Spleen (tissue), 7 donors: ENCODE data around the gene PPP2R5B.

Experiments used
- POLR2A ChIP-seq, 3 donors: fragments of 450-650 bp; IDR thresholded peaks; one replicate each; pipeline ENCODE4 v1.5.1; 2017; ENCODE audit warnings: antibody characterized with exemption in 3 of 3, mild to moderate bottlenecking in 1 of 3
- POLR2AphosphoS5 ChIP-seq, 3 donors: sonication (generic); formaldehyde crosslinking; IDR thresholded peaks; one replicate each; pipeline ENCODE4 v1.5.1; 2017; ENCODE audit warnings: antibody characterized with exemption in 3 of 3
- TF ChIP-seq, protein P1 (sequence below), 11 experiments: fragments of 200-600 bp in 7 of 11; fragments of 450-650 bp in 4 of 11; sonication (generic) in 4 of 11; IDR thresholded peaks in 8 of 11; conservative IDR thresholded peaks in 3 of 11; 1 replicate in 7 of 11; 2 replicates in 4 of 11; pipeline versions ENCODE4 v1.4.0 to v1.8.0; 2016 to 2021; ENCODE audit warnings: antibody characterized with exemption in 11 of 11, inconsistent platforms in 4 of 11, mild to moderate bottlenecking in 1 of 11
- donor health status: DM: no; HTN: no; CAD: no; lungs with moderate emphysema.
- donor health status: DM: no; HTN: no; CAD: no.
- donor health status: DM: no; HTN: no; CAD: no.

DNA sequence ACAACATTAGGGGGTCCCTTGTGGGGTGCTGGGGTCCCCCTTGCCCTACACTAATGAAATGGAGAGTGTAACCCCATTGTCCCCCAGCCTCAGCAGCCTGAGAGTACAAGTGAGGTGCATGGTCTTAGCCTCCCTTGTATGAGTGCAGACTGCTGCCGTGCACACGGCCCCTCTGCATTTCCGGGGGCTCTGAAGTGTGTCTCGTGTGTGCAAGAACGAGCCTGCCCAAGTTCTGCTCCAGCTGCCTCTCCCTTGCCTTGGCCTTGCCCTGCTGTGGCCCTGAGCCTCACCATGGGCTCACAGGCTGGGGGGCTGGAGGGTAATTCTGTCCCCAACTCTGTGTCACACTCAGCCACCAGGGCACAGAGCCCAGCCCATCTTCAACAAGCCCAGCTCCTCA, 40.9 kb upstream of the PPP2R5B start:
- TF ChIP-seq POLR2A (IDR thresholded peaks at IDR 0.05) = no peak
- TF ChIP-seq, protein P1, sequence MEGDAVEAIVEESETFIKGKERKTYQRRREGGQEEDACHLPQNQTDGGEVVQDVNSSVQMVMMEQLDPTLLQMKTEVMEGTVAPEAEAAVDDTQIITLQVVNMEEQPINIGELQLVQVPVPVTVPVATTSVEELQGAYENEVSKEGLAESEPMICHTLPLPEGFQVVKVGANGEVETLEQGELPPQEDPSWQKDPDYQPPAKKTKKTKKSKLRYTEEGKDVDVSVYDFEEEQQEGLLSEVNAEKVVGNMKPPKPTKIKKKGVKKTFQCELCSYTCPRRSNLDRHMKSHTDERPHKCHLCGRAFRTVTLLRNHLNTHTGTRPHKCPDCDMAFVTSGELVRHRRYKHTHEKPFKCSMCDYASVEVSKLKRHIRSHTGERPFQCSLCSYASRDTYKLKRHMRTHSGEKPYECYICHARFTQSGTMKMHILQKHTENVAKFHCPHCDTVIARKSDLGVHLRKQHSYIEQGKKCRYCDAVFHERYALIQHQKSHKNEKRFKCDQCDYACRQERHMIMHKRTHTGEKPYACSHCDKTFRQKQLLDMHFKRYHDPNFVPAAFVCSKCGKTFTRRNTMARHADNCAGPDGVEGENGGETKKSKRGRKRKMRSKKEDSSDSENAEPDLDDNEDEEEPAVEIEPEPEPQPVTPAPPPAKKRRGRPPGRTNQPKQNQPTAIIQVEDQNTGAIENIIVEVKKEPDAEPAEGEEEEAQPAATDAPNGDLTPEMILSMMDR (IDR thresholded peaks at IDR 0.05 in 8 of 11, conservative IDR thresholded peaks at IDR 0.05 in 3 of 11) = no peak
- no peak for TF ChIP-seq POLR2AphosphoS5 (IDR thresholded peaks at IDR 0.05)
